Astrocyte (in vitro differentiated cells and primary cell): ENCODE measurements around the gene GK. TPM values are rescaled to one million over a fixed set of nuclear protein-coding genes. Genes with fewer than 3 reads are reported as not detected.

Experiments used
- DNase-seq: peaks from one replicate; pipeline ENCODE4 v3.0.0-alpha.2; 2010; ENCODE audit warnings: low read depth
- FAIRE-seq: peaks from 2 replicates; lab custom pipeline; 2011; peaks lifted over from hg19 to GRCh38; lab: Jason Lieb, UNC
- H2AFZ ChIP-seq: 2 replicates; pipeline ENCODE4 v1.6.0; 2012; ENCODE audit warnings: low read depth, low read length, inconsistent platforms
- H3K27ac ChIP-seq: 2 replicates; pipeline ENCODE4 v1.5.1; 2011; ENCODE audit warnings: low read depth, low read length, inconsistent platforms
- H3K27me3 ChIP-seq: 2 replicates; pipeline ENCODE4 v1.6.0; 2011; ENCODE audit warnings: low read length, inconsistent platforms; ENCODE audit not compliant: insufficient read depth
- H3K36me3 ChIP-seq: 2 replicates; pipeline ENCODE4 v1.5.1; 2011; ENCODE audit warnings: low read length, inconsistent platforms; ENCODE audit not compliant: insufficient read depth
- H3K4me1 ChIP-seq: 2 replicates; pipeline ENCODE4 v1.5.1; 2011; ENCODE audit warnings: low read length, inconsistent platforms; ENCODE audit not compliant: insufficient read depth
- H3K4me2 ChIP-seq: 2 replicates; pipeline ENCODE4 v1.6.0; 2012; ENCODE audit warnings: low read length, inconsistent platforms
- H3K4me3 ChIP-seq: 2 replicates; pipeline ENCODE4 v1.5.1; 2011; ENCODE audit warnings: low read depth, mild to moderate bottlenecking, low read length, inconsistent platforms; ENCODE audit not compliant: insufficient read depth
- H3K79me2 ChIP-seq: 2 replicates; pipeline ENCODE4 v1.6.0; 2012; ENCODE audit warnings: mild to moderate bottlenecking, low read length, inconsistent platforms; ENCODE audit not compliant: insufficient read depth
- H3K9ac ChIP-seq: 2 replicates; pipeline ENCODE4 v1.6.0; 2012; ENCODE audit warnings: mild to moderate bottlenecking, low read length, inconsistent platforms
- H3K9me3 ChIP-seq: 2 replicates; pipeline ENCODE4 v1.5.1; 2012; ENCODE audit warnings: low read depth, mild to moderate bottlenecking, low read length, inconsistent platforms; ENCODE audit not compliant: insufficient read depth
- H4K20me1 ChIP-seq: 2 replicates; pipeline ENCODE4 v1.6.0; 2012; ENCODE audit warnings: low read length, inconsistent platforms; ENCODE audit not compliant: insufficient read depth
- H3K27ac Mint-ChIP-seq: one replicate; pipeline ENCODE4 v1.8.0; 2021; ENCODE audit warnings: mild to moderate bottlenecking, mixed read lengths; ENCODE audit not compliant: unreplicated experiment
- H3K27me3 Mint-ChIP-seq: one replicate; pipeline ENCODE4 v1.8.0; 2021; ENCODE audit warnings: low read depth, mixed read lengths; ENCODE audit not compliant: unreplicated experiment
- H3K36me3 Mint-ChIP-seq: one replicate; pipeline ENCODE4 v1.8.0; 2021; ENCODE audit warnings: low read depth, mixed read lengths; ENCODE audit not compliant: unreplicated experiment
- H3K4me1 Mint-ChIP-seq: one replicate; pipeline ENCODE4 v1.8.0; 2021; ENCODE audit warnings: low read depth, mixed read lengths; ENCODE audit not compliant: unreplicated experiment
- H3K4me3 Mint-ChIP-seq: one replicate; pipeline ENCODE4 v1.8.0; 2021; ENCODE audit warnings: mild to moderate bottlenecking, moderate library complexity, mixed read lengths; ENCODE audit not compliant: unreplicated experiment
- H3K9me3 Mint-ChIP-seq: one replicate; pipeline ENCODE4 v1.8.0; 2021; ENCODE audit warnings: mild to moderate bottlenecking, mixed read lengths; ENCODE audit not compliant: unreplicated experiment
- CTCF ChIP-seq: IDR thresholded peaks from 2 replicates; pipeline ENCODE4 v1.5.1; 2011; ENCODE audit warnings: low read depth, mild to moderate bottlenecking, inconsistent platforms, low read length, moderate library complexity; ENCODE audit not compliant: insufficient read depth
- EZH2 ChIP-seq: IDR thresholded peaks from 2 replicates; pipeline ENCODE4 v1.6.1; 2012; ENCODE audit warnings: mild to moderate bottlenecking, low read length, inconsistent platforms; ENCODE audit not compliant: insufficient read depth
- total RNA-seq: library from RNA; stranded (reverse); gene quantifications from 2 replicates; pipeline ENCODE4 v1.2.1, GENCODE V29; 2021

GK gene
- total RNA-seq, 1 donor from 2014 or later, result 2.8 TPM

GRCh38 chrX:30618160-30618765, 35.0 kb upstream of the GK start:
- H3K27ac ChIP-seq, result no peak overlapping the region
- no peak overlapping the region for H3K4me3 ChIP-seq
- H3K9me3 ChIP-seq, result no peaks in the 10 kb centered on the region
- no peaks in the 10 kb centered on the region for H3K27me3 Mint-ChIP-seq
- H3K27ac Mint-ChIP-seq, result peak overlapping the region; percentile 66
- no peaks in the 10 kb centered on the region for H3K27me3 ChIP-seq
- no peaks in the 10 kb centered on the region for H3K79me2 ChIP-seq
- no peaks in the 10 kb centered on the region for H4K20me1 ChIP-seq
- no peak for TF ChIP-seq EZH2
- no peak for TF ChIP-seq CTCF
- no peaks in the 10 kb centered on the region for H3K9me3 Mint-ChIP-seq
- H3K4me1 Mint-ChIP-seq, result peaks cover 5% of the 10 kb centered on the region
- no peak for DNase-seq
- H3K36me3 Mint-ChIP-seq, result no peaks in the 10 kb centered on the region
- H3K36me3 ChIP-seq, result no peaks in the 10 kb centered on the region
- no peak overlapping the region for H2AFZ ChIP-seq
- FAIRE-seq, result peak; percentile 70
- no peak overlapping the region for H3K9ac ChIP-seq
- H3K4me1 ChIP-seq, result peaks cover 3% of the 10 kb centered on the region
- H3K4me3 Mint-ChIP-seq, result no peak overlapping the region
- no peak overlapping the region for H3K4me2 ChIP-seq

- Histone ChIP-seq H3K36me3 (no peaks in the 10 kb centered on the region), H3K27me3 (no peaks in the 10 kb centered on the region), H3K4me2 (no peak overlapping the region), H3K9me3 (no peaks in the 10 kb centered on the region), H3K4me3 (no peak overlapping the region), H3K9ac (no peak overlapping the region), H2AFZ (no peak overlapping the region), H4K20me1 (no peaks in the 10 kb centered on the region), H3K4me1 (peaks cover 3% of the 10 kb centered on the region), H3K27ac (no peak overlapping the region), H3K79me2 (no peaks in the 10 kb centered on the region)
- Mint-ChIP-seq H3K27me3 (no peaks in the 10 kb centered on the region), H3K4me1 (peaks cover 5% of the 10 kb centered on the region), H3K36me3 (no peaks in the 10 kb centered on the region), H3K9me3 (no peaks in the 10 kb centered on the region), H3K4me3 (no peak overlapping the region), H3K27ac (peak overlapping the region; percentile 53)
- FAIRE-seq, result peak; percentile 13
- TF ChIP-seq EZH2 (no peak), CTCF (no peak)
- DNase-seq, result peak; percentile 12
Measured at GRCh38 chrX:30620125-30620524, 33.1 kb upstream of the GK start.

- DNase-seq (peak; percentile 86), FAIRE-seq (peak; percentile 99)
Measured at GRCh38 chrX:30620980-30621618, 32.1 kb upstream of the GK start.

More at GRCh38 chrX:30620980-30621618, 32.1 kb upstream of the GK start:
- H3K27me3 ChIP-seq, result no peaks in the 10 kb centered on the region
- no peaks in the 10 kb centered on the region for H3K79me2 ChIP-seq
- Mint-ChIP-seq H3K4me3 (no peak overlapping the region), H3K36me3 (no peaks in the 10 kb centered on the region), H3K27ac (peak overlapping the region; percentile 87), H3K9me3 (no peaks in the 10 kb centered on the region), H3K27me3 (no peaks in the 10 kb centered on the region), H3K4me1 (peaks cover 3% of the 10 kb centered on the region)
- TF ChIP-seq EZH2 (no peak), CTCF (no peak)
- no peak overlapping the region for H3K4me3 ChIP-seq
- H3K9ac ChIP-seq, result no peak overlapping the region
- no peak overlapping the region for H2AFZ ChIP-seq
- H3K9me3 ChIP-seq, result no peaks in the 10 kb centered on the region
- peak overlapping the region; percentile 42 for H3K27ac ChIP-seq
- H3K4me1 ChIP-seq, result peaks cover 3% of the 10 kb centered on the region
- H4K20me1 ChIP-seq, result no peaks in the 10 kb centered on the region
- no peaks in the 10 kb centered on the region for H3K36me3 ChIP-seq
- peak overlapping the region; percentile 22 for H3K4me2 ChIP-seq
